ENCODE data around the gene SEC31B.

Gene SEC31B

GRCh38 chr10:100519311-100520051, at the start of gene SEC31B:
Gene SEC31B (minus strand): TSS chr10:100519861. CDS start chr10:100516952, 2,909 bp downstream.
- no peak for DNase-seq (ENCODE audit: low spot score)

- no peak for DNase-seq (ENCODE audit: low spot score)
Measured at GRCh38 chr10:100568912-100569311, 49.3 kb upstream of the SEC31B start.

- DNase-seq (ENCODE audit: low spot score) = no peak
Measured at GRCh38 chr10:100567826-100568225, 48.2 kb upstream of the SEC31B start.

- DNase-seq (ENCODE audit: low spot score) = no peak
Measured at GRCh38 chr10:100567249-100567648, 47.6 kb upstream of the SEC31B start.

- DNase-seq (ENCODE audit: low spot score) = no peak
Measured at GRCh38 chr10:100566561-100566960, 46.9 kb upstream of the SEC31B start.

- DNase-seq (ENCODE audit: low spot score) = no peak
Measured at GRCh38 chr10:100565206-100565985, 45.7 kb upstream of the SEC31B start.

GRCh38 chr10:100562008-100562672, 42.5 kb upstream of the SEC31B start:
- peak; percentile 75 for DNase-seq (ENCODE audit: low spot score)

GRCh38 chr10:100561005-100561404, 41.3 kb upstream of the SEC31B start:
- no peak for DNase-seq (ENCODE audit: low spot score)

GRCh38 chr10:100560248-100560647, 40.6 kb upstream of the SEC31B start:
- no peak for DNase-seq (ENCODE audit: low spot score)

- DNase-seq (ENCODE audit: low spot score) = no peak
Measured at GRCh38 chr10:100554902-100555301, 35.2 kb upstream of the SEC31B start.

GRCh38 chr10:100553929-100554328, 34.3 kb upstream of the SEC31B start:
- no peak for DNase-seq (ENCODE audit: low spot score)

GRCh38 chr10:100551738-100552137, 32.1 kb upstream of the SEC31B start:
- DNase-seq (ENCODE audit: low spot score) = no peak

- DNase-seq (ENCODE audit: low spot score) = no peak
Measured at GRCh38 chr10:100551196-100551595, 31.5 kb upstream of the SEC31B start.

- no peak for DNase-seq (ENCODE audit: low spot score)
Measured at GRCh38 chr10:100544950-100545349, 25.3 kb upstream of the SEC31B start.

GRCh38 chr10:100537475-100537874, 17.8 kb upstream of the SEC31B start:
- no peak for DNase-seq (ENCODE audit: low spot score)

GRCh38 chr10:100535715-100536353, 16.2 kb upstream of the SEC31B start, which contains the start of gene HIF1AN:
Gene HIF1AN (plus strand): TSS chr10:100535943. CDS start chr10:100535959, 16 bp downstream.
- peak; percentile 97 for DNase-seq (ENCODE audit: low spot score)

GRCh38 chr10:100535338-100535714, 15.7 kb upstream of the SEC31B start:
- no peak for DNase-seq (ENCODE audit: low spot score)

GRCh38 chr10:100534726-100535125, 15.1 kb upstream of the SEC31B start:
- DNase-seq (ENCODE audit: low spot score) = no peak

GRCh38 chr10:100531761-100532160, 12.1 kb upstream of the SEC31B start:
- no peak for DNase-seq (ENCODE audit: low spot score)

- peak; percentile 85 for DNase-seq (ENCODE audit: low spot score)
Measured at GRCh38 chr10:100529475-100530298, 10.0 kb upstream of the SEC31B start, which contains the start of gene NDUFB8. Gene NDUFB8 (minus strand): TSS chr10:100529871. CDS start chr10:100529851, 20 bp downstream.

- DNase-seq (ENCODE audit: low spot score) = peak; percentile 22
Measured at GRCh38 chr10:100528921-100529474, 9.3 kb upstream of the SEC31B start.
